Nephron (organoid): ENCODE results near the gene TAF11L8.
"Not testable (repeated sequence)": the region's sequence is repeated elsewhere in the genome, so short reads cannot be mapped to it uniquely, and the experiment has no call there.

Experiments
- H3K27ac Mint-ChIP-seq, 3 experiments: 2 replicates each; pipeline ENCODE4 v1.8.0; 2020; ENCODE audit warnings: mixed read lengths in 3 of 3, mild to moderate bottlenecking in 2 of 3, moderate library complexity in 1 of 3
- H3K27me3 Mint-ChIP-seq: 2 replicates; pipeline ENCODE4 v1.8.0; 2021; ENCODE audit warnings: low read depth, mild to moderate bottlenecking, moderate library complexity, mixed read lengths
- H3K36me3 Mint-ChIP-seq: 2 replicates; pipeline ENCODE4 v1.8.0; 2020; ENCODE audit warnings: low read depth, mixed read lengths
- H3K4me1 Mint-ChIP-seq: 2 replicates; pipeline ENCODE4 v1.8.0; 2020; ENCODE audit warnings: mixed read lengths
- H3K4me3 Mint-ChIP-seq, 3 experiments: 2 replicates each; pipeline ENCODE4 v1.8.0; 2020; ENCODE audit warnings: mild to moderate bottlenecking in 3 of 3, mixed read lengths in 3 of 3, moderate library complexity in 2 of 3
- H3K9me3 Mint-ChIP-seq: 2 replicates; pipeline ENCODE4 v1.8.0; 2020; ENCODE audit warnings: mixed read lengths
- CTCF ChIP-seq, 3 experiments: fragments of 200-600 bp; sonication (generic); IDR thresholded peaks; one replicate each; pipeline ENCODE4 v1.5.0; 2021; ENCODE audit warnings: antibody characterized with exemption in 3 of 3; ENCODE audit not compliant: unreplicated experiment in 3 of 3

TAF11L8 gene

GRCh38 chr5:17604951-17605350 lies 14.2 kb upstream of the TAF11L8 start:
- TF ChIP-seq CTCF (IDR thresholded peaks at IDR 0.05; ENCODE audit: unreplicated experiment in 3 of 3) = no peak
- no peaks in the 10 kb centered on the region for H3K27me3 Mint-ChIP-seq
- no peaks in the 10 kb centered on the region for H3K36me3 Mint-ChIP-seq
- no peak overlapping the region for H3K4me3 Mint-ChIP-seq
- H3K27ac Mint-ChIP-seq = no peak overlapping the region
- H3K9me3 Mint-ChIP-seq = no peaks in the 10 kb centered on the region
- no peaks in the 10 kb centered on the region for H3K4me1 Mint-ChIP-seq

DNA sequence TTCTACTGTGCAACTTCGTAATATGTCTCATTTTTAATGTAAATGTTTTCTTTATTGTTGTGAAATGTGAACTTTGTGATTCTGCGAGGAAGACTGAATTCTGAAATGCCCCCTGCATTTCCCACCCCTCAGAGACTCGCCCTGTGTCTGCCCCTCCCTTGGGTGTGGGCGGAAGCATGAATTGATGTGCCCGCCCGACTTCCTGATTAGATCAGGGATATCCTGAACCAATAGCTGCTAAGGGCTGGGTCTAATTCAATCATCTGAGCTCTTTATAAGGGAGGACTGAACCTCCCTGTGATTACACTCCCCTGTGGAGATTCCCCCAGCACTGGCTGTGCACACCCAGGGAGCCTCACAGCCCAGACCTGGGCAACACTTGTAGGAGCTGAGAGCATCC lies 13.1 kb upstream of the TAF11L8 start, which contains the start of gene TAF11L11:
Gene TAF11L11 (plus strand): TSS at position 304 of the 400 bp plus-strand sequence.
- not testable (repeated sequence) for H3K9me3 Mint-ChIP-seq, H3K27me3 Mint-ChIP-seq, H3K4me3 Mint-ChIP-seq, H3K4me1 Mint-ChIP-seq, H3K36me3 Mint-ChIP-seq, H3K27ac Mint-ChIP-seq

GRCh38 chr5:17597728-17598127 lies 7.0 kb upstream of the TAF11L8 start, which contains the start of gene TAF11L10:
TSS of gene TAF11L10 (minus strand) at chr5:17597828.
- H3K36me3 Mint-ChIP-seq, H3K4me1 Mint-ChIP-seq, H3K9me3 Mint-ChIP-seq, H3K27me3 Mint-ChIP-seq, H3K27ac Mint-ChIP-seq, H3K4me3 Mint-ChIP-seq: not testable (repeated sequence)

GRCh38 chr5:17594255-17594654 lies 3.5 kb upstream of the TAF11L8 start, which contains the start of gene TAF11L9:
TSS of gene TAF11L9 (minus strand) at chr5:17594394.
- H3K9me3 Mint-ChIP-seq, H3K27me3 Mint-ChIP-seq, H3K4me3 Mint-ChIP-seq, H3K27ac Mint-ChIP-seq, H3K36me3 Mint-ChIP-seq, H3K4me1 Mint-ChIP-seq: not testable (repeated sequence)

GRCh38 chr5:17585658-17586057 lies 5.1 kb downstream of the TAF11L8 start, which contains the start of gene TAF11L7:
TSS of gene TAF11L7 (minus strand) at chr5:17585758.
- H3K27me3 Mint-ChIP-seq, H3K4me1 Mint-ChIP-seq, H3K27ac Mint-ChIP-seq, H3K9me3 Mint-ChIP-seq, H3K36me3 Mint-ChIP-seq, H3K4me3 Mint-ChIP-seq: not testable (repeated sequence)
